ENCODE data around the gene SEC63. TPM values are rescaled to one million over a fixed set of nuclear protein-coding genes. Genes with fewer than 3 reads are reported as not detected.
"Not testable (repeated sequence)": the region's sequence is repeated elsewhere in the genome, so short reads cannot be mapped to it uniquely, and the experiment has no call there.

Gene SEC63
- total RNA-seq, 2 experiments from 2014 or later, result 13.0 to 139 TPM

DNA sequence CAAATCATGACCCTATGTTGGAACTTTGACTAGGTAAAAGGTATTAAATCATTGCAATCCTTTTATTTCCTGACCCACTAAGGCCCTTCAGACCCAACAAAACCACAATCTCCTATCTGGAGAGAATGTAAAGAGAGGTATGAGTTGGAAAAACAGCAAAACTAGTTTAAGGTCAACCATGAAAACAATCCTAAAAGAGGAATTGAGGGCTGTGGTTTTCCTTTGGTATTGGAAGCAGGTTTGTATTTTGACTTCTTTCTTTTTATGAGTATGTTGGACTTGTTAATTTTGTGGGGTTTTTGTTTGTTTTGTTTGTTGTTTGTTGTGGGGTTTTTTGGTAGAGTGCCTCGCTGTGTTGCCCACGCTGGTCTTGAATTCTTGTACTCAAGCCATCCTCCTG, 4.7 kb upstream of the SEC63 start:
- H2AFZ ChIP-seq (ENCODE audit: low read length), result no peak overlapping the region
- H3K4me3 ChIP-seq (ENCODE audit: low read depth, low read length, poor library complexity, severe bottlenecking), result no peak overlapping the region
- CTCF ChIA-PET (ENCODE audit: unreplicated experiment), result no interaction called here
- H3K27ac ChIP-seq (ENCODE audit: low read depth, low read length, poor library complexity, severe bottlenecking), result no peak overlapping the region
- DNase-seq (ENCODE audit: low spot score), result no peak
- POLR2A ChIA-PET, result interaction anchor here (0.6 to 1.1 kb wide), 2 partner anchors 631 to 1660 kb away, joined by 3 to 4 read pairs; no protein-coding TSS in a partner anchor
- TF ChIP-seq, protein P1, sequence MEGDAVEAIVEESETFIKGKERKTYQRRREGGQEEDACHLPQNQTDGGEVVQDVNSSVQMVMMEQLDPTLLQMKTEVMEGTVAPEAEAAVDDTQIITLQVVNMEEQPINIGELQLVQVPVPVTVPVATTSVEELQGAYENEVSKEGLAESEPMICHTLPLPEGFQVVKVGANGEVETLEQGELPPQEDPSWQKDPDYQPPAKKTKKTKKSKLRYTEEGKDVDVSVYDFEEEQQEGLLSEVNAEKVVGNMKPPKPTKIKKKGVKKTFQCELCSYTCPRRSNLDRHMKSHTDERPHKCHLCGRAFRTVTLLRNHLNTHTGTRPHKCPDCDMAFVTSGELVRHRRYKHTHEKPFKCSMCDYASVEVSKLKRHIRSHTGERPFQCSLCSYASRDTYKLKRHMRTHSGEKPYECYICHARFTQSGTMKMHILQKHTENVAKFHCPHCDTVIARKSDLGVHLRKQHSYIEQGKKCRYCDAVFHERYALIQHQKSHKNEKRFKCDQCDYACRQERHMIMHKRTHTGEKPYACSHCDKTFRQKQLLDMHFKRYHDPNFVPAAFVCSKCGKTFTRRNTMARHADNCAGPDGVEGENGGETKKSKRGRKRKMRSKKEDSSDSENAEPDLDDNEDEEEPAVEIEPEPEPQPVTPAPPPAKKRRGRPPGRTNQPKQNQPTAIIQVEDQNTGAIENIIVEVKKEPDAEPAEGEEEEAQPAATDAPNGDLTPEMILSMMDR (conservative IDR thresholded peaks at IDR 0.05; ENCODE audit: low read length), result no peak
- TF ChIP-seq EZH2phosphoT487 (IDR thresholded peaks at IDR 0.05; ENCODE audit: borderline replicate concordance, low read depth, low read length), result no peak
- H3K36me3 ChIP-seq (ENCODE audit: insufficient read depth, low read length), result no peaks in the 10 kb centered on the region
- H3K4me2 ChIP-seq (ENCODE audit: low read length), result no peak overlapping the region
- BruUV-seq (replicated peaks), result no TSS peak
- H3K4me1 ChIP-seq (ENCODE audit: insufficient read depth, low read length, poor library complexity, severe bottlenecking), result peaks cover 4% of the 10 kb centered on the region
- H4K20me1 ChIP-seq (ENCODE audit: insufficient read depth, low read length), result no peaks in the 10 kb centered on the region
- no peaks in the 10 kb centered on the region for H3K9me3 ChIP-seq (ENCODE audit: low read length)
- H3K79me2 ChIP-seq (ENCODE audit: insufficient read depth, low read depth, low read length), result peaks cover 2% of the 10 kb centered on the region; the same call in 1 of the 2 replicates
- H3K9me2 ChIP-seq (ENCODE audit: insufficient read depth, low read length), result no peaks in the 10 kb centered on the region
- intact Hi-C loops (cut with micrococcal nuclease; ENCODE audit: unreplicated experiment), result no loop called here

DNA sequence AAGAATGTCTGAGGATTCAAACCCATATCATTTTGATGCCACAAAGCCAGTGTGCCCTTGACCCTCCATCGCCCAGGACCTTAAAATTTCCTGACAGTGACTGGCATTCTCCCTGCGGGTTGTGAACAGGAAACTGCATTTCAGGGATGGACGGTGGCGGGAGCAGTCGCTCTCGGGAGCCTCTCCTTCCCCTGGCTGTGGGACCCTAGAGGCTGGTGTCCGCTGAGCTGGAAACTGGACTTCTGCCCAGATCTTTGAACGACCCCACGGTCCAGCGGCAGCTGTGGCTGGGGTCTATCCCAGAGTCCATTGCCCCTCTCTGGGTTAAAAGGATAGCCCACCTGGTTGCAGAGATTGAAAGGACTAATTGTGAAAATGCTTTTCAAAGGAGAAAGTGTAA, 1.4 kb upstream of the SEC63 start:
- Histone ChIP-seq H3K79me2 (ENCODE audit: insufficient read depth, low read depth, low read length) (peaks cover 35% of the 10 kb centered on the region), H3K27ac (ENCODE audit: low read depth, low read length, poor library complexity, severe bottlenecking) (no peak overlapping the region), H3K4me1 (ENCODE audit: insufficient read depth, low read length, poor library complexity, severe bottlenecking) (peaks cover 22% of the 10 kb centered on the region), H3K36me3 (ENCODE audit: insufficient read depth, low read length) (peaks cover 12% of the 10 kb centered on the region), H3K9me2 (ENCODE audit: insufficient read depth, low read length) (no peaks in the 10 kb centered on the region), H2AFZ (ENCODE audit: low read length) (no peak overlapping the region), H3K4me3 (ENCODE audit: low read depth, low read length, poor library complexity, severe bottlenecking) (no peak overlapping the region), H4K20me1 (ENCODE audit: insufficient read depth, low read length) (peaks cover 16% of the 10 kb centered on the region), H3K9me3 (ENCODE audit: low read length) (no peaks in the 10 kb centered on the region), H3K4me2 (ENCODE audit: low read length) (peak overlapping the region; percentile 84; the same call in 1 of the 2 replicates)
- no peak for DNase-seq (ENCODE audit: low spot score)
- POLR2A ChIA-PET, result no interaction called here
- CTCF ChIA-PET (ENCODE audit: unreplicated experiment), result no interaction called here
- intact Hi-C loops (cut with micrococcal nuclease; ENCODE audit: unreplicated experiment), result loop anchor here (5.0 to 10.0 kb wide), 4 partner anchors 247 to 1133 kb away; partner anchors contain the start of genes BEND3, SESN1 and SNX3
- BruUV-seq (replicated peaks), result no TSS peak
- no peak for TF ChIP-seq EZH2phosphoT487 (IDR thresholded peaks at IDR 0.05; ENCODE audit: borderline replicate concordance, low read depth, low read length)
- TF ChIP-seq, protein P1 (conservative IDR thresholded peaks at IDR 0.05; ENCODE audit: low read length), result no peak

DNA sequence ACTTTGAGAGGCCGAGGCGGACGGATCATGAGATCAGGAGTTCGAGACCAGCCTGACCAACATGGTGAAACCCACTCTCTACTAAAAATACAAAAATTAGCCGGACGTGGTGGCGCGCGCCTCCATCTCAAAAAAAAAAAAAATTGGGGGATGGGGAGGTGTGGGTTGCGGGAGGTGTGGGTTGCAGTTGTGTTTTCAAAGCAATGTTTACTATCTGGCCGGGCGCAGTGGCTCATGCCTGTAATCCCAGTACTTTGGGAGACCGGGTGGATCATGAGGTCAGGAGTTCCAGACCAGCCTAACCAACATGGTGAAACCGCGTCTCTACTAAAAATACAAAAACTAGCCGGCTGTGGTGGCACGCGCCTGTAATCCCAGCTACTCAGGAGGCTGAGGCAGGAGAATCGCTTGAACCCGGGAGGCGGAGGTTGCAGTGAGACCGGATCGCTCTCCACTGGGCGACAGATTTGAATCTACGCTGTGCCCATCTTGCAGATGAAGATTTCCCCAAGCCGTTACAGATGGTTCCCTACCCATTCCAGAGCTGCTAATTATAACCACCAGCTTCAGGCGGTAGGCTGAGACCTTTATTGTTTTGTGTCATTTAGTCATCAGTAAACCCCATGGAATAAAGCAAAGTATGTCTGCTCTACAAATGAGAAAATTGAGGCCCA, 818 bp upstream of the SEC63 start:
- Histone ChIP-seq H3K4me3 (ENCODE audit: low read depth, low read length, poor library complexity, severe bottlenecking) (peak overlapping the region; percentile 98), H3K36me3 (ENCODE audit: insufficient read depth, low read length) (peaks cover 13% of the 10 kb centered on the region), H3K4me2 (ENCODE audit: low read length) (peak overlapping the region; percentile 84), H4K20me1 (ENCODE audit: insufficient read depth, low read length) (peaks cover 16% of the 10 kb centered on the region), H3K4me1 (ENCODE audit: insufficient read depth, low read length, poor library complexity, severe bottlenecking) (peaks cover 22% of the 10 kb centered on the region), H3K79me2 (ENCODE audit: insufficient read depth, low read depth, low read length) (peaks cover 38% of the 10 kb centered on the region), H2AFZ (ENCODE audit: low read length) (peak overlapping the region; percentile 85)
- H3K9me2 ChIP-seq (ENCODE audit: insufficient read depth, low read length); H3K27ac ChIP-seq (ENCODE audit: low read depth, low read length, poor library complexity, severe bottlenecking); H3K9me3 ChIP-seq (ENCODE audit: low read length); DNase-seq (ENCODE audit: low spot score): not testable (repeated sequence)
- BruUV-seq (replicated peaks), result TSS peak; percentile 66
- ChIA-PET CTCF (ENCODE audit: unreplicated experiment) (interaction anchor here (0.9 kb wide), 1 partner anchor 52 kb away, joined by 4 read pairs; no protein-coding TSS in a partner anchor), POLR2A (interaction anchor here (0.5 to 2.7 kb wide), 2 partner anchors 12 to 21 kb away, joined by 4 to 8 read pairs; no protein-coding TSS in a partner anchor)
- intact Hi-C loops (cut with micrococcal nuclease; ENCODE audit: unreplicated experiment), result loop anchor here (5.0 to 10.0 kb wide), 4 partner anchors 247 to 1133 kb away; partner anchors contain the start of genes BEND3, SESN1 and SNX3
